NCI-H2196 treated with DMSO at 0.1 percent for 48 hours (cell line): Measurements from ENCODE around the gene GLUD2.
"Not testable (repeated sequence)": the region's sequence is repeated elsewhere in the genome, so short reads cannot be mapped to it uniquely, and the experiment has no call there.

Experiments
- DNase-seq: peaks from one replicate; lab custom pipeline; 2025; ENCODE audit not compliant: unreplicated experiment; lab: John Stamatoyannopoulos, UW

GLUD2 gene

GRCh38 chrX:121047441-121048419 lies at the start of gene GLUD2:
GLUD2 (plus strand) TSS chrX:121047610; CDS start chrX:121047685, 75 bp downstream.
- DNase-seq: not testable (repeated sequence)

- no peak for DNase-seq
These were observed 48.0 kb upstream of the GLUD2 start for GRCh38 chrX:120999413-120999812.

GRCh38 chrX:121000589-121000988 lies 46.8 kb upstream of the GLUD2 start:
- no peak for DNase-seq

GRCh38 chrX:121008920-121009319 lies 38.5 kb upstream of the GLUD2 start:
- DNase-seq: no peak

GRCh38 chrX:121009764-121010163 lies 37.6 kb upstream of the GLUD2 start:
- no peak for DNase-seq

GRCh38 chrX:121010218-121010617 lies 37.2 kb upstream of the GLUD2 start:
- no peak for DNase-seq

- no peak for DNase-seq
These were observed 36.2 kb upstream of the GLUD2 start for GRCh38 chrX:121011254-121011653.

GRCh38 chrX:121013897-121014455 lies 33.4 kb upstream of the GLUD2 start:
- DNase-seq: no peak

- DNase-seq: no peak
These were observed 32.6 kb upstream of the GLUD2 start for GRCh38 chrX:121014826-121015225.

- no peak for DNase-seq
These were observed 19.0 kb upstream of the GLUD2 start for GRCh38 chrX:121028419-121028818.

- DNase-seq: no peak
These were observed 17.3 kb upstream of the GLUD2 start for GRCh38 chrX:121030083-121030482.

- DNase-seq: no peak
These were observed 14.9 kb upstream of the GLUD2 start for GRCh38 chrX:121032531-121032930.

- no peak for DNase-seq
These were observed 11.3 kb upstream of the GLUD2 start for GRCh38 chrX:121036137-121036536.

- no peak for DNase-seq
These were observed 10.5 kb upstream of the GLUD2 start for GRCh38 chrX:121036951-121037350.

- DNase-seq: no peak
These were observed 3.4 kb downstream of the GLUD2 start for GRCh38 chrX:121050781-121051180.

GRCh38 chrX:121052122-121052521 lies 4.7 kb downstream of the GLUD2 start:
- DNase-seq: no peak

- DNase-seq: no peak
These were observed 14.9 kb downstream of the GLUD2 start for GRCh38 chrX:121062289-121062688.

- DNase-seq: no peak
These were observed 17.2 kb downstream of the GLUD2 start for GRCh38 chrX:121064579-121064978.

GRCh38 chrX:121084247-121084646 lies 36.8 kb downstream of the GLUD2 start:
- not testable (repeated sequence) for DNase-seq

- DNase-seq: no peak
These were observed 37.6 kb downstream of the GLUD2 start for GRCh38 chrX:121084903-121085611.

GRCh38 chrX:121085612-121086010 lies 38.2 kb downstream of the GLUD2 start:
- DNase-seq: no peak

GRCh38 chrX:121093011-121093410 lies 45.6 kb downstream of the GLUD2 start:
- no peak for DNase-seq
